ENCODE data around the gene MAGT1. TPM values are rescaled to one million over a fixed set of nuclear protein-coding genes. Genes with fewer than 3 reads are reported as not detected.
"Not testable (repeated sequence)": the region's sequence is repeated elsewhere in the genome, so short reads cannot be mapped to it uniquely, and the experiment has no call there.

Gene MAGT1
- 63.2 TPM for total RNA-seq

DNA sequence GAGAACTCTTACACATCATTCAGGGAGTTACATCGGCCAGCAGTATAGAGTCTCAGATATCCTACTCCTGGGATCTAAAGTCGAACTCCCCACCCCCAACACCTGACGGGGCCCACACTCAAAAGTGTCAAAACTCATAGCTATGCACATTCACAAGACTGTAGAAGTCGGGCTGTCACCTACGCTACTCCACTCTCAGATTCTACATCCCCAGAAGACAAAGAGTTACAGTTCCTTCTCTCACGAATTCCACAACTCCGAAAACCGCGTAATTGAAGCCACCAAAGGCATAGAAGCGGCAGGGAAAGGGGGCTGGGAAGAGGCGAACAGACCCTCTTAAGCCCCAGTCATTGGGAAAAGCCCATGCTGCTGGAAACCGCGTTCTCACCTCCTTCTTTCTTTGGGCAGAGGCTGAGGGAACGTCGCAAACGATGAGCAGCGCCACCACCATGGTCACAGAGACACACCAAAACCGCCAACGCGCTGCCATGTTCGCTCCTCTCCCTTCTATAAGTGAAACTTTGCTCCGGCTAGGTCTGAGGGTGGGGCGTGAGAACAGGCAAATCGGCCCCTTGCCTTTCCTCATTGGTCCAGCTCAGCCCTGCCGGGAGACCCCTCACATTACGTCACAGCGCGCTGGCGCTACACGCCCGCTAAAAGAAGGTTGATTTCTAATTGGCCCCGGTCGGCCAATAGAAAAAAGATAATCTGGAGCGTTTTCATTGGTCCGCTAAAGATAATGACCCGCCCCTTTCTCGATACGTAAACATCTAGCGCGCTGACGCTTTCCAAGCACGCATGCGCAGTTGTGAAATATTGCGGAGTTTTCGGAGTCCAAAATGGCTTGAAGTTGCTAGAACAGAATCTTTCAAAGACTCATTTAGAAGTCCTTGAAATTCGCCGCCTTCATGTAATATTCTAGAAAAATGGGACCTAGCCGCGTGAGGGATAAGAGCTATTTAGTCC lies at the start of gene MAGT1:
Gene MAGT1 (minus strand): TSS at position 515 of the 966 bp plus-strand sequence. CDS start 25 bp downstream, at position 490.
- Histone ChIP-seq H3K4me3 (ENCODE audit: low read length) (peak within 1 kb of the TSS; percentile 79), H3K9me3 (ENCODE audit: low read depth, low read length) (no peaks in the 10 kb centered on the region), H3K4me1 (ENCODE audit: insufficient read depth, low read length) (peaks cover 6% of the 10 kb centered on the region), H3K27me3 (ENCODE audit: insufficient read depth, low read length) (no peaks in the 10 kb centered on the region)

DNA sequence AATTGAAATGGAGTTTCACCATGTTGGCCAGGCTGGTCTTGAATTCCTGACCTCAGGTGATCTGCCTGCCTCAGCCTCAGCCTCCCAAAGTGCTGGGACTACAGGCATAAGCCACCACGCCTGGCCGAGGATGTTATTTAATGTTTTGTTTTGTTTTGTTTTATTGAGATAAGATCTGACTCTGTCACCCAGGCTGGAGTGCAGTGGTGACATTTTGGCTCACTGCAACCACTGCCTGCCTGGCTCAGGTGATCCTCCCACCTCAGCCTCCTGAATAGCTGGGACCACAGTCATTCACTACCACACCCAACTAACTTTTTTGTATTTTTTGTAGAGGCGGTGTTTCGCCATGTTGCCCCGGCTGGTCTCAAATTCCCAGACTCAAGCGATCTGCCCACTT lies 49.8 kb upstream of the MAGT1 start:
- H3K4me1 ChIP-seq (ENCODE audit: insufficient read depth, low read length); H3K9me3 ChIP-seq (ENCODE audit: low read depth, low read length); H3K27me3 ChIP-seq (ENCODE audit: insufficient read depth, low read length); H3K4me3 ChIP-seq (ENCODE audit: low read length): not testable (repeated sequence)

DNA sequence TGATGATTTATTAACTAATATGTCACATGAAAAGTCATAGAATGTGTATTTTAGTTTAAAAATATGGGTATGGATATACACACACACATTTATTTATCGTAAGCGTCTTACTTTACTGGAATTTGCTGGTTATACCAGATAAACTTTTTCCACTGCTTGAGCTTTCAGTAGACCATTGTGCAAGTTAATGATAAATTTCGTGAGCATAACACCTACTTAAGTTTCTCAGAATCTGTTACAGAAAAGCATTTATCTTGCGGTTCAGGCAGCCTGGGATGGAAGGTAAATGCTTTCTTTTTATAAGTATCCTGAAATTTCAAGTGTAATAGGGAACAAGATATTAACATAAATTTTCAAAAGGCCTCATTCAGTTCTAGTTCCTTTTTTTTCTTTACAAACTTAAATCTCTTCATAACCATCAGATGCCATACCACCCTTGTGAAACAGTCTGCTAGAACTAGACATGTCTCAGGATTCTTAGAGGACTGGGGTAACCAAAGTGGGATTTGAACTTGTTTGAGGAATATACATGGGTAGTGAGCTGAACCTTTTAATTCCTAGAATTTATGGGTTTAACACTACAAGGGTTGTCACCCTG lies 42.9 kb upstream of the MAGT1 start:
- H3K4me3 ChIP-seq (ENCODE audit: low read length): no peak overlapping the region
- H3K4me1 ChIP-seq (ENCODE audit: insufficient read depth, low read length): peaks cover 14% of the 10 kb centered on the region
- no peaks in the 10 kb centered on the region for H3K27me3 ChIP-seq (ENCODE audit: insufficient read depth, low read length)
- H3K9me3 ChIP-seq (ENCODE audit: low read depth, low read length): no peaks in the 10 kb centered on the region

DNA sequence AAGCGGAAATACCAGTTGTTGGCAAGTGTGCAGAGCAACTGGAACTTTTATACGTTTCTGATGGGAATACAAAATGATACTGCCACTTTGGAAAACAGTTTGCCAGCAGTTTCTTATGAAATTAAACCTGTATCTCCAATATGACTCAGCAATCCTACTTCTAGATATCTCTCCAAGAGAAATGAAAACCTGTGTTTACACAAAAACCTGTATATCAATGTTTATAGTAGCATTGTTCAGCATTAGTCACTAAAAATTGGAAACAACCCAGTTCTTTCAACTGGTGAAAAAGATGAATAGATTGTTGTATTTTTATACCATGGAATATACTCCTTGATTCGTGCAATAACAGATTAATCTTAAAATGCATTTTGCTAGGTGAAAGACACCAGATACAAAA lies 42.1 kb upstream of the MAGT1 start:
- H3K4me1 ChIP-seq (ENCODE audit: insufficient read depth, low read length): peaks cover 7% of the 10 kb centered on the region

DNA sequence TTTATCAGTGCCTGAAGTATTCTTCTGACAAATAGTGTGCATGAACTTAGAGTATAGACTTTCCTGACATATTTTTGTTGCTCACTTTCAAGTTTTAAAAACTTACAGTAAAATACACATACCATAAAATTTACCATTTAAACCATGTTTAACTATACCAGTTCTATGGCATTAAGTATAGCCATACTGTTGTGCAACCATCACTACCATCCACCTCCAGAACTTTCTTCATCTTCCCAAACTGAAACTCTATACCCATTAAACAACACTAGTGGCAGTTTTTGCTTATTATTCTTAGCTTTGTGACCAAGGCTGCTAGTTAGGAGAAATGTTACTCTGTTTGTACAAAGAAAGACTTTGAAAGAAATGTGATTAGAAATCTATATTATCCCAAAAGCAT lies 41.1 kb upstream of the MAGT1 start:
- no peak overlapping the region for H3K4me3 ChIP-seq (ENCODE audit: low read length)
- peaks cover 5% of the 10 kb centered on the region for H3K4me1 ChIP-seq (ENCODE audit: insufficient read depth, low read length)
- H3K9me3 ChIP-seq (ENCODE audit: low read depth, low read length): no peaks in the 10 kb centered on the region
- H3K27me3 ChIP-seq (ENCODE audit: insufficient read depth, low read length): no peaks in the 10 kb centered on the region

More for the DNA sequence above, 42.1 kb upstream of the MAGT1 start:
- no peaks in the 10 kb centered on the region for H3K27me3 ChIP-seq (ENCODE audit: insufficient read depth, low read length)
- no peak overlapping the region for H3K4me3 ChIP-seq (ENCODE audit: low read length)
- no peaks in the 10 kb centered on the region for H3K9me3 ChIP-seq (ENCODE audit: low read depth, low read length)

DNA sequence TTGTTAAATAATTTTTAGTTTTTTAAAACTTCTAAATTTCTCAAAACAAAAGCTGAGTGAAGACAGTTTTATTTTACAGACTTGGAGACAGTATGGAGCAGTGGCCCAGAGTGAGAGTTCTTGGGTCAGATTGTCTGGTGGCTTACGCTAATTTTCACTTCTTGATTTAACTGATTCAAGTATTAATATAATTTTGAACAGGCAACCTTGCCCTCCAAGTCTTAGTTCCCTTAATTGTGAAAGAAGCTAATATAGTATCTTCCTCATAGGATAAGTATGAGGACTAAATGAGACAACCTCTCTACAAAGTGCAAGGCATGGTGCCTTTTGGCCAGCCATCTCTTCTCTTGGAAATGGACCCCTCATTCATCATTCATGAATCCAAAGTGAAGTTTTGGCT lies 40.7 kb upstream of the MAGT1 start:
- H3K9me3 ChIP-seq (ENCODE audit: low read depth, low read length): no peaks in the 10 kb centered on the region
- no peak overlapping the region for H3K4me3 ChIP-seq (ENCODE audit: low read length)
- H3K4me1 ChIP-seq (ENCODE audit: insufficient read depth, low read length): peaks cover 5% of the 10 kb centered on the region
- no peaks in the 10 kb centered on the region for H3K27me3 ChIP-seq (ENCODE audit: insufficient read depth, low read length)

DNA sequence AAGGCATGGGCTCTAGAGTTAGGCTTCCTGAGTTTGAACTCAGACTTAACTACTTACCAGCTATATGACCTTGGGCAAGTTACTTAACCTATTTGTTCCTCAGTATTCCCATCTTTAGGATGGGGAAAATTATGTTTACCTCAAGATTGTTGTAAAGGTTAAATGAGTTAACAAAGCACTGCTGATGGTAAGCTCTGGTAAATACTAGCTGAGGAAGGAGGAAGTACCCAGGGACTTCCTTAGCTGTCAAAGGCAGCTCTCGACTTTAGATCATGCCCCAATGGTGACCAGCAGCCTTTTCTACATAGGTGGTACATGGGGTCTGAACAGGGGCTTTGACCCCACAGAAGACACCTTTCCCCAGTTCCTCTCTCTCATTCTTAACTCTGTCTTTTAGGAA lies 35.3 kb upstream of the MAGT1 start:
- H3K9me3 ChIP-seq (ENCODE audit: low read depth, low read length): no peaks in the 10 kb centered on the region
- no peaks in the 10 kb centered on the region for H3K27me3 ChIP-seq (ENCODE audit: insufficient read depth, low read length)
- peaks cover 7% of the 10 kb centered on the region for H3K4me1 ChIP-seq (ENCODE audit: insufficient read depth, low read length)
- no peak overlapping the region for H3K4me3 ChIP-seq (ENCODE audit: low read length)

DNA sequence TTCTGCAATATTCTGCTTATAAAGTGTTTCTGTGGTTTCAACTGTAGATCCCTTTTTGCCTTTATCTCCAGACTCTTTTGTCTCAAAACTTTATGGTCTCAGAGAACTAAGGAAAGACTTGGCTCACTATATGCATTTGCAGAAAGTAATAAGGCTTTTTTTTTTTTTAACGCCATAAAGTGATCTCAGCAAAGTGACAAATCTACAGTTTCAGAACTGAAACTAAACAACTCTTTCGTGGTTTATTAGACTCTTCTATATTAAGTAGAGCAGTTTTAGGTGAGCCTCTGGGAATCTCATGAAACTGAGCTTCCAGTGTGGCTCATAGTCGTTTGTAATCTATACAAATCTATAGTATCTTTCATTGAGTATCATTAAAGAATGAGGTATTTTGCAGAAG lies 30.5 kb upstream of the MAGT1 start:
- H3K27me3 ChIP-seq (ENCODE audit: insufficient read depth, low read length): no peaks in the 10 kb centered on the region
- no peak overlapping the region for H3K4me3 ChIP-seq (ENCODE audit: low read length)
- H3K4me1 ChIP-seq (ENCODE audit: insufficient read depth, low read length): peaks cover 11% of the 10 kb centered on the region
- H3K9me3 ChIP-seq (ENCODE audit: low read depth, low read length): no peaks in the 10 kb centered on the region

DNA sequence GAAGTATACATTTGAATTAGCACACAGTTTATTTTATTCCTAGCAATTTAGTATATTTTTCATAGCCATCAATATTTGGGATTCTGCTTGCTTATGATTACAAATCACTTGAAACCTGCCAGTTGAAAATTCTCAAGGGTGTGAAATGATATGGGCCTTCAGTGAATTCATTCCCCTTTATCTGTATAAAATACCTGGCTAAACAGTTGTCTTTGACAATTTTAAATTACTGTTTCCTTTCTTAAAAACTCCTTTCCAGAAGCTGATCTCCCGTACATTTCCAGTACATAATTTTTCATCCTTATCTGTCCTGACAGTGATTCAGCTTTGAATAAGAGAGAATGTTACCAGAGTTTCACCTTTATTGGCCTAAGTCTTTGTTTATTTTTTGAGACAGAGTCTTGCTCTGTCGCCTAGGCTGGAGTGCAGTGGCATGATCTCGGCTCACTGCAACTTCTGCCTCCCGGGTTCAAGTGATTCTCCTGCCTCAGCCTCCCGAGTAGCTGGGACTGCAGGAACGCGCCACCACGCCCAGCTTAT lies 29.2 kb upstream of the MAGT1 start:
- H3K9me3 ChIP-seq (ENCODE audit: low read depth, low read length): no peaks in the 10 kb centered on the region
- no peaks in the 10 kb centered on the region for H3K27me3 ChIP-seq (ENCODE audit: insufficient read depth, low read length)
- no peak overlapping the region for H3K4me3 ChIP-seq (ENCODE audit: low read length)
- H3K4me1 ChIP-seq (ENCODE audit: insufficient read depth, low read length): peaks cover 9% of the 10 kb centered on the region

DNA sequence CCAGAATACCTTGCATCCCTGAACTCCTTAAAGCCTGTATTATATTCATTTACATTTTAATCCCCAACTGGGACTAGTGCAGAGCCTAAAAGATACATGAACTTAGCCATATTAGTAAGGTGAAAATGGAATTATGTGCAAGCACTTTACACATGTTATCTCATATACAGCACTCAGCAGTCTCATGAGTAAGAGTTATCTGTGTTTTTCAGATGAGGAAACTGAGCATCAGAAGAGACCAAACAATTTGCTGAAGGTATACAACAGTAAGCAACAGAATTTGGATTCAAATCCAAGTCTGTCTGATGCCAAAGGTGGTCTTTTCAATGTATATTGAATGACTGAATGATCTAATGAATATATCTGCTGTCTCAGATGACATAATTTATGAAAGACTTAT lies 27.6 kb upstream of the MAGT1 start:
- Histone ChIP-seq H3K4me3 (ENCODE audit: low read length) (no peak overlapping the region), H3K27me3 (ENCODE audit: insufficient read depth, low read length) (no peaks in the 10 kb centered on the region), H3K4me1 (ENCODE audit: insufficient read depth, low read length) (peaks cover 19% of the 10 kb centered on the region), H3K9me3 (ENCODE audit: low read depth, low read length) (no peaks in the 10 kb centered on the region)

DNA sequence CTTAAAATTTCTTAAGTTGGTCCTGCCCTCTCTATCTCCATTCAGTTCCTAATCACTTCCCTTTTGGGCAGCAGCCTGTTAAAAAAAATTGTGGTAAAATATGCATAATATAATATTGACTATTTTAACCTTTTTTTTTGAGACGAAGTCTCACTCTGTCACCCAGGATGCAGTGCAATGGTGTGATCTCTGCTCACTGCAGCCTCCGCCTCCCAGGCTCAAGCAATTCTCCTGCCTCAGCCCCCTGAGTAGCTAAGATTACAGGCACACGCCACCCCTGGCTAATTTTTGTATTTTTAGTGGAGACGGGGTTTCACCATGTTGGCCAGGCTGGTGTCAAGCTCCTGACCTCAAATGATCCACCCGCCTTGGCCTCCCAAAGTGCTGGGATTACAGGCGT lies 24.1 kb upstream of the MAGT1 start:
- H3K4me3 ChIP-seq (ENCODE audit: low read length); H3K27me3 ChIP-seq (ENCODE audit: insufficient read depth, low read length); H3K9me3 ChIP-seq (ENCODE audit: low read depth, low read length): not testable (repeated sequence)
- H3K4me1 ChIP-seq (ENCODE audit: insufficient read depth, low read length): peaks cover 13% of the 10 kb centered on the region

DNA sequence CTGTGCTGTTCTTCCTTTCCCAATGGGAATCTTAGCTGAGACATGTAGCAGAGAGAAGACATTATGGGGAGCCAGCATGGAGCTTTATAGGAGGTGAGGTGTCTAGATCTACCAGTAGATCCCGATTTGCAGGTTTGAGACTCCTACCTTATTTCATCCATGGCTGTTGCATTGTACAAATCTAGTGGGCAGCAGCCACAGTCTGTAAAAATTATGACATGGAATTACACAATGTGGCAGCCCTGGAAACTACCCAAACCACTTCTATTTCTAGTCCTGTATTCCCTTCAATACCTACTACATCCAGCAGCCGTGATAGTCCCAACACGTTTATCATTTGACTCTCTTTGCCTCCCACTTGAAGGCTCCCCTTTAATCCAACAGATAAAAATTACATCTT lies 23.3 kb upstream of the MAGT1 start:
- H3K27me3 ChIP-seq (ENCODE audit: insufficient read depth, low read length): no peaks in the 10 kb centered on the region
- H3K4me3 ChIP-seq (ENCODE audit: low read length): no peak overlapping the region
- H3K4me1 ChIP-seq (ENCODE audit: insufficient read depth, low read length): peaks cover 13% of the 10 kb centered on the region
- H3K9me3 ChIP-seq (ENCODE audit: low read depth, low read length): no peaks in the 10 kb centered on the region

DNA sequence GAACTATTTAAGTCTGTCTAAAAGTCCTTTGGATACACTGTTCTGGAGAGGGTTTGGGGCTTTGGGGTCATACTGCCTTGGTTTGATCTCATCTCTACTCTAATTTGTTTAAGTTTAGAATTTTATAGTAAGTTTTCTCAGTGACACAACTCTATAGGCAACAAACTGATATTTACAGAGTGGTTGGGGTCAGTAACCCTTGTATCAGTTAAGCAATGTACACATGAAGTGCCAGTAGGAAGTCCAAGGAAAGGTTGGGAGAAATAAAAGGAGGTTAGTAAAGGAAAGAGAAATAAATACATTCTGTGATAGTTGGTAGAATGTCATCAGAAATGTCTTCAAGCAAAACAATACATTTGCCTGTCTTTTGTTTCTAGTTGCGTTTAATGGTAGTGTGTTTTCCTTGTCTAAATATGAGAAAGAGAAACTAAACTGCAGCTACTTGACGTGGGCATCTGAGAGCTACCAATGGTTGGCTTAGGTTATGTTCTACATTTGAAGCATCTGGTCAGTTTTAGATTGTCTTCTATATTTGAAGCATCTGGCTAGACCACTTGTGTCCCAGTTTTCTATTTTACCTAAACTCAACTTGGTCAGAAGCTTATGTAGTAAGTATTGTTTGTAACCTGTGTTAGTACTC lies 22.2 kb upstream of the MAGT1 start:
- no peaks in the 10 kb centered on the region for H3K9me3 ChIP-seq (ENCODE audit: low read depth, low read length)
- H3K4me3 ChIP-seq (ENCODE audit: low read length): no peak overlapping the region
- no peaks in the 10 kb centered on the region for H3K27me3 ChIP-seq (ENCODE audit: insufficient read depth, low read length)
- peaks cover 13% of the 10 kb centered on the region for H3K4me1 ChIP-seq (ENCODE audit: insufficient read depth, low read length)

DNA sequence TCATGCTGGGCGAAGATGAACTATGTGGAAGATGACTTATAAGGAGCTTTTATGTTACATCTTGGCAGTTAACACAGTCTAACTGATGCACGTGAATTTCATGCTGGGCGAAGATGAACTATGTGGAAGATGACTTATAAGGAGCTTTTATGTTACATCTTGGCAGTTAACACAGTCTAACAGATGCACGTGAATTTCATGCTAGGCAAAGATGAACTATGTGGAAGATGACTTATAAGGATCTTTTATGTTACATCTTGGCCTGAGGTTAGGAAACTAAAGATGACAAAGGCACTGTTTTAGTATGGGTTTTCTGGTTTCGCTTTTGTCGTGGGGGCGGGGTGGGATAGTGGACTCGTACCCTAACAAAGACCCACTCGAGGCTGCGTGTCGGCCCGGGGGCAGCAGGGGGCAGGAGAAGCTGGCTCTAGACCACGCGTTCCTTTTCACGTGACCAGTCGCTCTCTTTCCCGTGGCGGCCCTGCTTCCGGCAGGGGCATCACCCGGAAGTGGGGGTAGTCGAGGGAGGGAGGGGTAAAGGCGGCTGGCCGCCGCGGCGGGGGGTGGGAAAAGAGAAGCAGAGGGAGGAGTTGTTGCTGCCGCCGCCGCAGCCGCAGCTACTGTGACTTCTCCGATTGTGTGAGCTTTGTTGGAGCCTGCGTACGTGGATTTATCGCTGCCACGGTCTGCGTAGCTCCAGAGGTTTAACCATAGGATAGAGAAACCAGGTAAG lies 15.0 kb upstream of the MAGT1 start, which contains the start of gene ATP7A:
Gene ATP7A (plus strand): TSS at position 586 of the 733 bp plus-strand sequence. CDS start 60,949 bp downstream, outside the sequence.
- Histone ChIP-seq H3K4me1 (ENCODE audit: insufficient read depth, low read length) (peaks cover 8% of the 10 kb centered on the region), H3K4me3 (ENCODE audit: low read length) (peak within 1 kb of the TSS; percentile 80), H3K27me3 (ENCODE audit: insufficient read depth, low read length) (no peaks in the 10 kb centered on the region), H3K9me3 (ENCODE audit: low read depth, low read length) (no peaks in the 10 kb centered on the region)
